Activated T-cell treated with anti-CD3 and anti-CD28 coated beads for 1 hour (primary cell): ENCODE data around the gene DND1.
"Not testable (repeated sequence)": the region's sequence is repeated elsewhere in the genome, so short reads cannot be mapped to it uniquely, and the experiment has no call there.

Experiments used
- DNase-seq: peaks from one replicate; pipeline ENCODE4 v3.0.0-alpha.2; 2020; ENCODE audit warnings: low read depth

Gene DND1

GRCh38 chr5:140631036-140631417 lies 42.3 kb downstream of the DND1 start:
- DNase-seq = no peak

DNA sequence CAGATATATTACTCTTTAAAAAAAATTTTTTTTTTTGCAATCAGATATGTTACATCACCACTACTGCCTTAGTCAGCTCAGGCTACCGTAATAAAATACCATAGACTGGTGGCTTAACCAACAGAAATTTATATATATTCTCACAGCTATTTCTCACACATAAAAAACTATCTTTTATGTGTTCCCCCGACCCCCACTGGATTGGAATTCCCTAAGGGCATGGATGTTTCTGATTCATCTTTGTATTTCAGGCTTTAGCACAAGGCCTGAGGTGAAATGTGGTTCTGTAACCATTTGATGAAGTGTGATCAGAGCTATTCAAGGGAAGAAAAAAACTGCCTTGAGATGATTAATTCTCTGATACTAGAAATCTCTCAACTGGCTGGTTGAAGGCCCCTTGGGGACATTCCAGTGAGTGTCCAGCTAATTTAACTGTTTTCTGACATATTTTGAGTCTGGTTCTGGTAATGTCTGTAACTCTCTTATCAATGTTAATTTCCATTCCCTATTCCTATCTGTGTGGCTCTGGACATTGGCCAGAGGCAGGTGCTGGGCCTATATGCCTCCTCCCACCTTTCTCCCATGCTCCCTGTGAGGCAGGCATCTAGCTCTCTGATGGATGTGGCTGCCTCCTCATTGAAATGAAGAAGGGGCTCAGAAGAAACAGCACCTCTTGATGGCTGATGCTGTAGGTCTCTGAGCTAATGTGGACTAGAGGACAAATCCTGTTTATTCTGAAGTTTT lies 42.9 kb downstream of the DND1 start:
- no peak for DNase-seq

DNA sequence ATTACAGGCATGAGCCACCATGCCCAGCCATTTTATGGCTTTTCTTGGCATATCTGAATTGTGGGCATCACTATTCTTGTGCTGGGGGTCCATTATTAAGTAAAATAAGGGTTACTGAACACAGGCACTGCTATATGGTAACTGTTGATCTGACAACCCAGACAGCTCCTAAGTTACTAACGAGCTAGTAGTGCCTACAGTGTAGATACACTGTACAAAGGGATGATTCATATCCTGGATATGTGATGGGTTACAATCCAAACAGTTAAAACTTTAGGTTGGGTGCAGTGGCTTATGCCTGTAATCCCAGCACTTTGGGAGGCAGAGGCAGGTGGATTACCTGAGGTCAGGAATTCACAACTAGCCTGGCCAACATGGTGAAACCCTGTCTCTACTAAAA lies 44.7 kb downstream of the DND1 start:
- no peak for DNase-seq

DNA sequence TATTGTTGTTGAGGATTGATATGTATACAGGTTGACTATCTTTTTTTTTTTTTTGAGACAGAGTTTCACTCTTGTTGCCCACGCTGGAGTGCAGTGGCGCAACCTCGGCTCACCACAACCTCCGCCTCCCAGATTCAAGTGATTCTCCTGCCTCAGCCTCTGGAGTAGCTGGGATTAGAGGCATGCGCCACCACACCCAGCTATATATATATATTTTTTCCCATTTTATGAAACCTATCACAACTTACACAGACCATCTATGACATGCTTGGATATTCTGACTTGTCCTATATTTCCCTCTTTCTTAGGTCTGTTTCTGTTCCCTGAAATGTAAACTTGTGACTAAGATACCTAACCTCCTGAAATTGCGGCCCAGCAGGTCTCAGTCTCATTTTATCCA lies 45.4 kb downstream of the DND1 start:
- no peak for DNase-seq

GRCh38 chr5:140624886-140625285 lies 48.5 kb downstream of the DND1 start:
- not testable (repeated sequence) for DNase-seq

DNA sequence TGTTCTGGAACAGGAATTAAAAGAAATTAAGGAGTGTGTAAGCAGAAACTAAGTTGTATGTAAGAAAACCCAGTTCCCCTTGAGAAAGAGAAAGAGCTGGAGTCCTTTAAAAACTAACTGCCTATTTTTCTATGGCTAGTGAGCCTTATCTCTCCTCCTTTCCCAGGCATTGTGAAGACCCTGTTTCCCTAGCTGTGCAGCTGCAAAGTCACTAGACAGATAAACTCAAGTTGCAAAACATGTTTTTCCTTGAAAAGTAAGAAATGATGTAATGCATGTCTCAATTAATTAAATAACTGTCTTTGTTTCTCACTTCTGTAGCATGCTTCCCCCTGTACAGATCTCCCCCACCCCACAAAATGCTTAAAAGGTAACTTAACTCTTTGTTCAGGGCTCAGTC lies 50.3 kb downstream of the DND1 start:
- DNase-seq = not testable (repeated sequence)

- no peak for DNase-seq
These were observed 51.1 kb downstream of the DND1 start for GRCh38 chr5:140622301-140622700.
